GM13976 (cell line): ENCODE measurements around the gene HYDIN.
"Not testable (repeated sequence)": the region's sequence is repeated elsewhere in the genome, so short reads cannot be mapped to it uniquely, and the experiment has no call there.

Source experiments
- DNase-seq: peaks from one replicate; pipeline ENCODE4 v3.0.0; 2012; ENCODE audit warnings: low spot score
- in situ Hi-C: fragments of 300-500 bp; cut with MboI; formaldehyde crosslinking; loops from one replicate; pipeline ENCODE4 v1.12.0; 2022; ENCODE audit warnings: low sequenced_read_pairs, mixed read lengths, inconsistent platforms; ENCODE audit not compliant: unreplicated experiment

The HYDIN gene

GRCh38 chr16:71019067-71019682, 211.3 kb downstream of the HYDIN start:
- DNase-seq, in situ Hi-C loops: not testable (repeated sequence)

GRCh38 chr16:71015419-71015818, 215.1 kb downstream of the HYDIN start:
- in situ Hi-C loops, DNase-seq: not testable (repeated sequence)

- DNase-seq, in situ Hi-C loops: not testable (repeated sequence)
Observed at GRCh38 chr16:71009440-71010223, 220.9 kb downstream of the HYDIN start.

- DNase-seq, in situ Hi-C loops: not testable (repeated sequence)
Observed at GRCh38 chr16:71006516-71006915, 224.0 kb downstream of the HYDIN start.

- DNase-seq, in situ Hi-C loops: not testable (repeated sequence)
Observed at GRCh38 chr16:70999735-71000134, 230.8 kb downstream of the HYDIN start.

DNA sequence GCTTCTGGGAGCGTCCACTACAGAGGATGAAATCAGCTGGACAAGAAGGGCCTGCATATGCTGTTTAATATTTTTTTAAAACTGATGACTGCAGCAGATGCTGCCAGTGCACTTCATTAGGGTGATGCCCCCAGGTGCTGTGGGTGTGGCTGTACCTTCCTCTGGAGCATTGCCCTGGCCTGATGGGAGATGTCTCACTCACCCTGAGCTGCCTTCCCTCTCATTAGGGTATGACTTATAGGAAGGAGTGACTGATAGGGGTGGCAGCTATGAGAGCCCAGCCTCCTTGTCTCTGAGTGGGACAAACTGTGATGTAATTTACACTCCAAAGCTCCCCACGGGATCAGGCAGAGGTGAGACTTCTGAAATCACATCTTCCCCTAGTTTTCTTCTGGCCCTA, 234.7 kb downstream of the HYDIN start:
- DNase-seq, in situ Hi-C loops: not testable (repeated sequence)

GRCh38 chr16:70992511-70992910, 238.0 kb downstream of the HYDIN start:
- DNase-seq, in situ Hi-C loops: not testable (repeated sequence)

DNA sequence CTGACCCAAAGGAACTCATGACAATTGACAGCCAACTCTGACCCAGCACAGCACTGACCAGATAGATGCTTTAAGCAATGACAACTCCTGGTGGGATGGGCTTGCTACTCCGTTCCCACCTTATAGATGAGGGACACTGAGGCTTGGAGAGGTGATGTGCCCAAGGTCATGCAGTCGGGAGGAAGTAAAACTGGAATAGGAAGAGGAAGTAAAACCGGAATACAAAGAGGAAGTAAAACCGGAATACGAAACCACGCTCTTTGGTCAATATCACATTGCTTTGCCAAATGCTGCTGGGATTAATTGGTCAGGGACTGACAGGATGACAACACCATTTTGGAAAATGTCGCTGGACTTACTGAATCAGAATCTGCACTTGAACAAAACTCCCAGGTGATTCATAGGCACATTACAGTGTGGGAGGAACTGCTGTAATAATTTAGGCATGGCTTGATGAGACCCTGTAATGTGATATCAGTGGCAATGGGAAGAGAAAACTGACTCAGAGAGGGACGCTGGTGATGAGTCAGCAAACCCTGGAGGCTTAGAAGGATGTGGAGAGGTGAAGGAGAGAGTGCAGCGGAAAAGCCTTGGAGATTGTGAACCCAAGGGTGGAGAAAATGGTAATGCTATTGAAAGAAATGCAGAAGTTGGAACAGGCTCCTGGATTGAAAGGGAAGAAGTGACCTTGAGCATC, 243.4 kb downstream of the HYDIN start:
- in situ Hi-C loops, DNase-seq: not testable (repeated sequence)

DNA sequence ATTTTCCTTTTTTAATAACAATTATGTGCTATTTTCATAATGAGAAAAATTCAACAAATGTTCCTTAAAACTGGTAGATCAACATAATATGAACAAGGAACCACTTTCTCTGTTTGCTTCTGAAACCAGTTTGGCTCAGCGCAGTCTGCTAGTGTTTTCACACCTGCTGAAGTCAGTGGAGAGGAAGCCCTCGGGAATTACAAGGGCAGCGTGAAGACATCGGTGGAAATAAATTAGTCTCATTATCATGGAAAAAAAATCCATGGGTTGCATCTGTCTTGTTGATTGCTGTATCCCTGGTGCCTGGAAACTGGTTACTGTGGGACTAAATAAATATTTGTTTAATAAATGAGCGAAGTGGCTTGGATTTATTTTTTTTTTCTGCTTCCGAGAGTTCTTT, 245.8 kb downstream of the HYDIN start:
- in situ Hi-C loops, DNase-seq: not testable (repeated sequence)

DNA sequence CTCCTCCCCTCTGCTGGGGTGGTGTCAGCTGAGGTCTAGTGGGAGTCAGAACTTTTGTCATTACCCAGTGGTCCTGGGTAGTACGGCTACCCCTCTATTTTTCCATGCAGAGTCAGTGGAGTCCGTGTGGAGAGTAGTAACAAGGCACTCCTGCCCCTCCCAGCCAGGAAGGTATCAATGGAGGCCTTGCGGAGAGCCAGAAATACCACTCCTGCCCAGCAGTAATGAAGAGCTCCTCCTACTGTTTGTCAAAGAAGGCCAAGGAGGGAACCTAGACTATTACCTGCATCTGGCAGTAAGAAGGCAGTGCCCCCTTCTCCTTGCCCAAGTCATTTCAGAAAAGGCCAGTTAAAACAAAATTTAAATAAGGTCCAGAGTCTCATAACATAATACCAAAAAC, 262.2 kb downstream of the HYDIN start:
- DNase-seq, in situ Hi-C loops: not testable (repeated sequence)

GRCh38 chr16:70960169-70960568, 270.4 kb downstream of the HYDIN start:
- in situ Hi-C loops, DNase-seq: not testable (repeated sequence)

- DNase-seq, in situ Hi-C loops: not testable (repeated sequence)
Observed at GRCh38 chr16:70954922-70955321, 275.6 kb downstream of the HYDIN start.

DNA sequence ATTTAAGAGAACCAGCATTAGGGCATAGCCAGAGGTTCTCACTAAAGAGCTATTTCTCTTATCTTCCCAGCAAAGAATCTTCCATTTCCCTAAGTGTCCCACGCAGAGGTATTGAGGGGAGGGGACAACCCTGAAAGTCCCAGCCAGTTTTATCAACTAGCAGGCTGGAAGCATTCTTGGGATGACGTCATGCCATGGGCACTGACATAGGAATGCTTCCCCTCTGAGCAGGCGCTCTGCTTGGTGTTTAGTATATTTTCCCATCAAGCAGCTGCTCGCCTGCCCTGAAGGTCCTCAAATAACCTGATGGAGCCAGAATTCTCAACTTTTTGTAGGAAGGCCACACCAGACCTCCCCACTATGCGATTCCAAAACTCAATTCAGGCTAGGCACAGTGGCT, 276.7 kb downstream of the HYDIN start:
- in situ Hi-C loops, DNase-seq: not testable (repeated sequence)

- DNase-seq, in situ Hi-C loops: not testable (repeated sequence)
Observed at GRCh38 chr16:70943551-70943950, 287.0 kb downstream of the HYDIN start.

GRCh38 chr16:70939690-70940359, 290.7 kb downstream of the HYDIN start:
- in situ Hi-C loops, DNase-seq: not testable (repeated sequence)

DNA sequence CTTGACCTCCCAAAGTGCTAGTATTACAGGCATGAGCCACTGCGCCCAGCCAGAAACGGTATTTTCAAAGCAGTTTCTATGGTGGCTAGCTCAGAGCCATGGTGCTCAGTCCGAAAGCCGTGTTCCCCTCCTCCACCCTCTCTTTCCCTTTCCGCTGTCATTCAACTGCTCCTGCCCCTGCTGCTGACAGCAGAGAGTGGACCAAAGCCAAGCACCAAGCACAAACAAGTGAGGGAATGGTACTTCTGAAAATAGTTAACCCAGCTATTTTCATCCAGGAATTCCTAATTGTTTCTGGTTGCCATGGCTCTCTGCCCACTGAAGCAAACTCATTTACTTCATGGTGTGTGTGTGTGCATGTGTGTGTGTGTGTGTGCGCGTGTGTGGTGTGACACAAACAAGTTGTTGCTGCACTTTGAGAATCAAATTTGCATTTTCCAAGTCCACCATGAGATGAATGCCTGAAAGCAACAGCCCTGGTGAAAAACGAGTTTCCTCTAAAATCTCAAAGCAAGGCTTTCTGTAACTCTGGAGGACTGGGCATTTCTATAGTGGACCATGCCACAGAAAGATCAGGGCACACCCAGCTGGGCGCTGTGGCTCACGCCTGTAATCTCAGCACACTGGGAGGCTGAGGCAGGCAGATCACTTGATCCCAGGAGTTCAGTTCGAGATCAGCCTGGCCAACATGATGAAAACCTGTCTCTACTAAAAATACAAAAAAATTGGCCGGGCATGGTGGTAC, 293.6 kb downstream of the HYDIN start:
- in situ Hi-C loops, DNase-seq: not testable (repeated sequence)

DNA sequence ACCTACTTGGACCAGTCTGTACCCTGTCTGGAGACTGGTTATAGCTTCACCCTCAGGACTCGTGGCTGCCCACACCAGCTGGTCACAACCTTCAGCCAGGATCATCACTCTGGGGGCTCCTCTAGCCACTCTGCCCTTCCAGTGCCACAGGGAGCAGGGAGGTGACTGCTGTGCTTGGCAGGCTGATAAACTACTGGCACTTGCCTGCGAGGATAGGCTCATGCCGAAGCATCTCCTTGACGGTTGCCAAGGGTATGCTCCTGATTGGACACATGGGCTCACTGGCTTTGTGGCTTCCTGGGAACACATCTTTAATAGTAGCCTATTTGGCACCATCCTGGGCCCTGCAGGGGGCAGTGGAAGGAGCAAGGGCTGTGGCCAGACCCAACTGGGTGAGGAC, 295.2 kb downstream of the HYDIN start:
- DNase-seq, in situ Hi-C loops: not testable (repeated sequence)

GRCh38 chr16:70933746-70934145, 296.8 kb downstream of the HYDIN start:
- in situ Hi-C loops, DNase-seq: not testable (repeated sequence)
